BE2C (cell line): ENCODE results near the gene CD34.
"Not testable (repeated sequence)": the region's sequence is repeated elsewhere in the genome, so short reads cannot be mapped to it uniquely, and the experiment has no call there.

ENCODE experiments used
- DNase-seq: peaks from one replicate; pipeline ENCODE4 v3.0.0-alpha.2; 2020
- H3K27me3 ChIP-seq: fragments of 250-450 bp; sonication (Bioruptor Pico); 2 replicates; pipeline ENCODE4 v1.5.1; 2020; ENCODE audit warnings: mild to moderate bottlenecking
- H3K36me3 ChIP-seq: fragments of 250-450 bp; sonication (Bioruptor Pico); 2 replicates; pipeline ENCODE4 v1.5.1; 2020; ENCODE audit warnings: mild to moderate bottlenecking
- H3K4me1 ChIP-seq: fragments of 250-450 bp; sonication (Bioruptor Pico); 2 replicates; pipeline ENCODE4 v1.5.1; 2020
- H3K4me3 ChIP-seq: 2 replicates; pipeline ENCODE4 v1.5.1; 2011; ENCODE audit warnings: low read depth, low read length
- H3K9me3 ChIP-seq: fragments of 250-450 bp; sonication (Bioruptor Pico); 2 replicates; pipeline ENCODE4 v1.5.1; 2020
- CTCF ChIP-seq: IDR thresholded peaks from 2 replicates; pipeline ENCODE4 v1.5.1; 2012; ENCODE audit warnings: mild to moderate bottlenecking, low read depth, low read length

CD34 gene

GRCh38 chr1:207937204-207937603 is 26.3 kb upstream of the CD34 start:
- no peaks in the 10 kb centered on the region for H3K4me1 ChIP-seq
- no peaks in the 10 kb centered on the region for H3K9me3 ChIP-seq
- no peak overlapping the region for H3K4me3 ChIP-seq
- TF ChIP-seq CTCF: no peak
- H3K36me3 ChIP-seq: no peaks in the 10 kb centered on the region
- H3K27me3 ChIP-seq: no peaks in the 10 kb centered on the region
- DNase-seq: no peak

- Histone ChIP-seq H3K27me3 (no peaks in the 10 kb centered on the region), H3K4me3 (no peak overlapping the region), H3K4me1 (no peaks in the 10 kb centered on the region), H3K9me3 (no peaks in the 10 kb centered on the region), H3K36me3 (no peaks in the 10 kb centered on the region)
- peak; percentile 19 for DNase-seq
- TF ChIP-seq CTCF: no peak
These were observed 24.2 kb upstream of the CD34 start for GRCh38 chr1:207935166-207935583.

- Histone ChIP-seq H3K27me3 (no peaks in the 10 kb centered on the region), H3K36me3 (no peaks in the 10 kb centered on the region), H3K9me3 (no peaks in the 10 kb centered on the region), H3K4me1 (no peaks in the 10 kb centered on the region), H3K4me3 (no peak overlapping the region)
- DNase-seq: no peak
- TF ChIP-seq CTCF: no peak
These were observed 22.4 kb upstream of the CD34 start for GRCh38 chr1:207933205-207933800.

GRCh38 chr1:207926984-207927383 is 16.1 kb upstream of the CD34 start:
- DNase-seq: no peak
- H3K9me3 ChIP-seq: no peaks in the 10 kb centered on the region
- no peak overlapping the region for H3K4me3 ChIP-seq
- H3K36me3 ChIP-seq: no peaks in the 10 kb centered on the region
- H3K27me3 ChIP-seq: no peaks in the 10 kb centered on the region
- no peak for TF ChIP-seq CTCF
- H3K4me1 ChIP-seq: no peaks in the 10 kb centered on the region

- not testable (repeated sequence) for DNase-seq, H3K4me3 ChIP-seq, H3K4me1 ChIP-seq, H3K9me3 ChIP-seq, H3K27me3 ChIP-seq, H3K36me3 ChIP-seq
These were observed 15.0 kb upstream of the CD34 start for GRCh38 chr1:207925969-207926368.

GRCh38 chr1:207925210-207925609 is 14.3 kb upstream of the CD34 start:
- H3K4me1 ChIP-seq: no peaks in the 10 kb centered on the region

More at GRCh38 chr1:207925210-207925609, 14.3 kb upstream of the CD34 start:
- Histone ChIP-seq H3K27me3 (no peaks in the 10 kb centered on the region), H3K36me3 (no peaks in the 10 kb centered on the region), H3K4me3 (no peak overlapping the region), H3K9me3 (no peaks in the 10 kb centered on the region)
- no peak for TF ChIP-seq CTCF
- DNase-seq: no peak
